HG03457 (cell line): Measurements from ENCODE around the gene TMX4.
A peak's percentile ranks its signal among the peaks of the same experiment; 100 is the strongest.

Experiments
- ATAC-seq: cut with Tn5 transposase; IDR thresholded peaks from one replicate; pipeline ENCODE4 v1.9.1; 2021; ENCODE audit warnings: moderate number of reproducible peaks; ENCODE audit not compliant: unreplicated experiment

The TMX4 gene

DNA sequence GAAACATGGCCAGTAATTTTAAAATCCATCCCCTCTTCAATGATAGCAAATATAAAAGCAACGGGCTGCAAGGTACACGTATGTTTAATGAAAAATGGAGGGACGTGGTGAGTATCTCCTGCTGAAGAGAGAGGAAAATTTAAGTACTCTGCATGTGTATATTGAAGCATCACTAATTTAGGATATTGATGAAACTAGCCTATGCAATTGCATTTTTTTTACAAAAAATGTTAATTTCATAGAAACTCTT, 362 bp upstream of the TMX4 start:
- ATAC-seq, result no peak

DNA sequence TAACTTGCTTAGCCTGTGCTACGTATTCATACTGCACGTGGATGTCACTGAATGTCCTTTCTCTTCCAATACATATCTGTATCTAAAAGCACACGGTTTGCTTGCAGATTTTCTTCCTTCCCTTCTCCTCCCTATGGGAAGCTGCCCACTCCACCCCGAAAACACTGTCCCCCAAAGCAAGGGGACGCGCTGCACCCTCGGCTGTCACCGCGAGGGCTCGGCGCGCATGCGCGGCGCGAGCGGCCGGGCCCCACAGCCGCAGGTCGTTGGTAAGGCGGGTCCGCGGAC, 659 bp downstream of the TMX4 start:
- peak; percentile 48 for ATAC-seq

- ATAC-seq, result no peak
Observed at GRCh38 chr20:8012724-8013123, 6.8 kb downstream of the TMX4 start.

GRCh38 chr20:8008733-8009132, 10.8 kb downstream of the TMX4 start:
- no peak for ATAC-seq

- no peak for ATAC-seq
Observed at GRCh38 chr20:8007490-8007889, 12.1 kb downstream of the TMX4 start.

GRCh38 chr20:8005575-8006366, 13.8 kb downstream of the TMX4 start:
- no peak for ATAC-seq

DNA sequence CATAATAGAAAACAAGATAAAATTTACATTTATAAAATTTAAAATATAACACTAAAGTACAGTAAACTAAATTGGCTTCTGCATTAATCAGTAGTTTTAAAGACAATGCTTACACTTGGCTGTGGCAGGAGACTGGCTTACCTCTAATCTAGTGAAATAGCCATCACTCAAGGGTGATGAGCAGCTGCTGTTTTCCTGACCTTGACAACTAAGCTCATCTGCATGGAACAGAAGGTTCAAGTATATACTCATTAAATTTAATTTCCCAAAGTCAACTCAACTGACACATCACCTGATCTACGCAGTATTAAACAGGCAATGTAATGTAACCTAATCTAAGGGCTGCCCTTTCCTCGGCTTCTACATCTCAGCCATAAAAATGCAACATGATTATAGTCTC, 14.5 kb downstream of the TMX4 start:
- ATAC-seq, result no peak

- no peak for ATAC-seq
Observed at GRCh38 chr20:8002056-8002455, 17.5 kb downstream of the TMX4 start.

- no peak for ATAC-seq
Observed at GRCh38 chr20:8000796-8001195, 18.8 kb downstream of the TMX4 start.

DNA sequence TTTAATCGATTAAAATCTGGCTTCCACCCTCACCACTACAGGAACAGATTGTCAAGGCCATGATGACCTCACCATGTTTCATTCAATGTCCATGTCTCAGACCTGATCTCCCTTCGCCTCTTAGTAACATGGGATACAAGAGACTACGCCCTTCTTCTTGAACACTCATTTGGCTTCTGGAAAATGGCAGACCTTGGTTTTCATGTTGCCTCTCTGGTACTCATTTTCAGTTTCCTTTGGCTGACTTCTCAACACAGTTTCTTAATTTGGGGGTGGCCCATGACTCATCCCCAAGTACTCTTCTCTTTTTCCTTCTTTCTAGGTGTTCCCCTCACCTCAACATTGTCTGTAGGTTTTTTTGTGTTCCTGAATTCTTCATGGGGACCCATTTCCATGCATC, 22.7 kb downstream of the TMX4 start:
- ATAC-seq, result no peak

- no peak for ATAC-seq
Observed at GRCh38 chr20:7994809-7995208, 24.8 kb downstream of the TMX4 start.

GRCh38 chr20:7993703-7994102, 25.9 kb downstream of the TMX4 start:
- ATAC-seq, result no peak

GRCh38 chr20:7993238-7993637, 26.3 kb downstream of the TMX4 start:
- no peak for ATAC-seq

DNA sequence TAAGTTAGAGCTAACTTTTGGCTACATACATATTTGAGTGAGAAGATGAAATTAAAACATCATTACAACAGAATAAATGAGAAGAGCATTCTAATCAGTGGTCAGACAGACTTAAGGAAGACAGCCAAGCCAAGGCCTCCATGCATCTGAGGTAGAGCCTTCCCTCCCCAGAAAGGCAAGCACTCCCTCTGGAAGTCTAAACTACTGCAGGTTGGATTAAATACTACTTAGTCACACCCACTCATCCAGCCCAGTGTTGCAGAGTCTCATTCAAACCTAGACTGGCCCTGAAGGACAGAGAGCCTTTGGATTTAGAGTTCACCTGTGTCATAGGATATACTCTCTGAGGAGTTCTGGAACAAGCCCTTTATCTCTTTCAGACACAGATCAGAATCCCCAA, 29.2 kb downstream of the TMX4 start:
- no peak for ATAC-seq

DNA sequence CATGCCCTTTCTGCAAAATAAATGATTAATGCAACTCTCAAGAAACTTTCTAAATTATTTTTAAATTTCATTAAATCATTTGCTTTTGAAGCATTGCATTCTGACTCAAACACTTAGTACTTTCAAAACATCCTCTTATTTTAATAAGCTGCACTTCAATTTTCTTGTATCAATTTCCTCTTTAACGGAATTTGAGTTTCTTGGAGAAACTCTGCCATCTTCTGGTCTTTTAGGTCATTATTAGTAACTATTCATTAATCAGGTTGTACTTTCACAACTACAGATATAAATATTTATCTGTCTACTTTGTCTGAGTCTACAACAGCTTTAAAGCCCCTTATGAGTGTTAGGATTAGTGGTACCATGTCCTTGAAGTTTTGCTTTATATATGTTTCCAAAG, 30.2 kb downstream of the TMX4 start:
- no peak for ATAC-seq

GRCh38 chr20:7985916-7986315, 33.6 kb downstream of the TMX4 start:
- ATAC-seq, result no peak

DNA sequence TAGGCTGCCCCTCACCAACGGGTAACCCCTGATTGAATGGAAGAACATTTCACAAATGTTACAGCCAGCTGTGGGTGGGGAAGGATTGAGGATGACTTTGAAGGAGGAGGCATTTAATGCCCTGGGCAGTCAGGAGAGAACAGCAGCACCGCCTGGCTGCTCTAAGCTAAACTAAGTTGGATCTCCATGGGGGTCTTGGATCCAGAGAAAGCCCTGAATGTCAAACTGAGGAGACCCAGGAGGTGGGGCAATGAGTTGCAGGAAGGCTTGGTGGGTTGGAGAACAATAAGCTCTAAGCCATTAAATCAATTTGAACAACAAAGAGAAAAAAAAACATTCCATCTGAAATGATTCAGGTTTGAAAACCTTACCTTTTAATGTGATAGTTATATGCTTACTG, 35.4 kb downstream of the TMX4 start:
- ATAC-seq, result no peak

DNA sequence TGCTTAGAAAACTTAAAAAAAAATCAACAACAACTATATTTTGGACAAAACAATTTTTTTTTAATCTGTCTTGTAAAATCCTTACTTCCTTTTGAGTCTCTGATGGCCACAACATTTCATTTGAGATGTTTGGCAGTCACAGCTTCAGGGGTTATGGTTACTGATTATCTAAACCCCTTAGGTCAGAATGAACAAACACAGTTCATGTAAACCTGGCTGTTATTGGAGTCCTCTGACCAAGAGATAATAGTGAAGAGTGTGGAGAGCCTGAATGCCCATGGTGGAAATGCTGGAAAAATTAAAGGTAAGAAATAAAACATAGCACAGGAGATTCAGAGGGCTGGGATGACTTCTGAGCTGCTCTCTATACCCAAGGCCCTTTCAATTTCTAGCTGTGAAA, 38.2 kb downstream of the TMX4 start:
- no peak for ATAC-seq

GRCh38 chr20:7980332-7981046, 39.1 kb downstream of the TMX4 start:
- ATAC-seq, result no peak

GRCh38 chr20:7977709-7978108, 41.9 kb downstream of the TMX4 start:
- ATAC-seq, result no peak

GRCh38 chr20:7975851-7976414, 43.6 kb downstream of the TMX4 start:
- ATAC-seq, result no peak

- no peak for ATAC-seq
Observed at GRCh38 chr20:7974785-7975435, 44.7 kb downstream of the TMX4 start.
